ENCODE measurements around the gene SPAG16. TPM values are rescaled to one million over a fixed set of nuclear protein-coding genes. Genes with fewer than 3 reads are reported as not detected.

Gene SPAG16
- total RNA-seq, 1 experiment from 2014 or later: 17.3 TPM

- Histone ChIP-seq H3K79me1 (ENCODE audit: insufficient read depth, low read depth, low read length, poor library complexity, severe bottlenecking) (no peaks in the 10 kb centered on the region), H3K23me2 (ENCODE audit: insufficient read length, low read depth, low read length, poor library complexity, severe bottlenecking) (no peaks in the 10 kb centered on the region), H3K27ac (ENCODE audit: insufficient read length, low read depth, low read length) (no peak overlapping the region), H3K9me3 (ENCODE audit: control insufficient read depth, low read depth, low read length) (no peaks in the 10 kb centered on the region), H4K5ac (ENCODE audit: insufficient read length, low read depth, low read length) (no peak overlapping the region), H3K27me3 (ENCODE audit: insufficient read depth, low read length) (no peaks in the 10 kb centered on the region), H2BK20ac (ENCODE audit: low read depth, low read length, poor library complexity, severe bottlenecking) (no peak overlapping the region), H3K9ac (ENCODE audit: extremely low read depth, insufficient read length, low read length) (no peak overlapping the region), H2BK120ac (ENCODE audit: low read depth, low read length, poor library complexity, severe bottlenecking) (no peak overlapping the region), H3K14ac (ENCODE audit: insufficient read depth, low read length) (no peak overlapping the region), H2BK12ac (ENCODE audit: insufficient read length, low read depth, low read length) (no peak overlapping the region), H3K56ac (ENCODE audit: insufficient read length, low read depth, low read length) (no peak overlapping the region), H3T11ph (ENCODE audit: low read length) (no peak overlapping the region), H2BK5ac (ENCODE audit: insufficient read length, low read length) (no peak overlapping the region), H4K8ac (replicated peaks; ENCODE audit: insufficient read length, low read depth, low read length) (no peak overlapping the region), H3K79me2 (ENCODE audit: insufficient read depth, low read length) (no peaks in the 10 kb centered on the region), H3K4me1 (ENCODE audit: insufficient read depth, low read length) (0 out of 2 replicates have a peak, but pooled peaks cover 3% of the 10 kb centered on the region), H2BK15ac (ENCODE audit: low read depth, low read length) (no peak overlapping the region), H3K4ac (ENCODE audit: low read depth, low read length) (no peak overlapping the region), H2AFZ (ENCODE audit: low read length) (no peak overlapping the region), H4K20me1 (ENCODE audit: control insufficient read depth, insufficient read depth, insufficient read length) (no peaks in the 10 kb centered on the region), H3K23ac (ENCODE audit: insufficient read length, low read depth, low read length) (no peak overlapping the region), H3K4me2 (ENCODE audit: insufficient read depth, insufficient read length, low read length) (no peak overlapping the region), H4K91ac (ENCODE audit: insufficient read length, low read depth, low read length) (no peak overlapping the region), H3K18ac (ENCODE audit: insufficient read length, low read depth, low read length) (no peak overlapping the region), H2AK5ac (ENCODE audit: insufficient read length, low read length) (no peak overlapping the region)
- H3K9me3 Mint-ChIP-seq: no peaks in the 10 kb centered on the region
- DNase-seq: no peak
- H3K4me3 Mint-ChIP-seq: no peak overlapping the region
- peaks cover 23 to 28% of the 10 kb centered on the region in 2 experiments for H3K4me1 Mint-ChIP-seq
- H3K27ac Mint-ChIP-seq: no peak overlapping the region
- H3K27me3 Mint-ChIP-seq (ENCODE audit: low read depth): no peaks in the 10 kb centered on the region
- no peaks in the 10 kb centered on the region for H3K36me3 Mint-ChIP-seq (ENCODE audit: insufficient read depth in 1 of 3, low read depth in 3 of 3)
- WGBS (ENCODE audit: extremely low coverage, insufficient read length, low lambda C conversion rate): no CpG with 5 or more reads among the region's 1 CpG
- TF ChIP-seq, protein P1, sequence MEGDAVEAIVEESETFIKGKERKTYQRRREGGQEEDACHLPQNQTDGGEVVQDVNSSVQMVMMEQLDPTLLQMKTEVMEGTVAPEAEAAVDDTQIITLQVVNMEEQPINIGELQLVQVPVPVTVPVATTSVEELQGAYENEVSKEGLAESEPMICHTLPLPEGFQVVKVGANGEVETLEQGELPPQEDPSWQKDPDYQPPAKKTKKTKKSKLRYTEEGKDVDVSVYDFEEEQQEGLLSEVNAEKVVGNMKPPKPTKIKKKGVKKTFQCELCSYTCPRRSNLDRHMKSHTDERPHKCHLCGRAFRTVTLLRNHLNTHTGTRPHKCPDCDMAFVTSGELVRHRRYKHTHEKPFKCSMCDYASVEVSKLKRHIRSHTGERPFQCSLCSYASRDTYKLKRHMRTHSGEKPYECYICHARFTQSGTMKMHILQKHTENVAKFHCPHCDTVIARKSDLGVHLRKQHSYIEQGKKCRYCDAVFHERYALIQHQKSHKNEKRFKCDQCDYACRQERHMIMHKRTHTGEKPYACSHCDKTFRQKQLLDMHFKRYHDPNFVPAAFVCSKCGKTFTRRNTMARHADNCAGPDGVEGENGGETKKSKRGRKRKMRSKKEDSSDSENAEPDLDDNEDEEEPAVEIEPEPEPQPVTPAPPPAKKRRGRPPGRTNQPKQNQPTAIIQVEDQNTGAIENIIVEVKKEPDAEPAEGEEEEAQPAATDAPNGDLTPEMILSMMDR (conservative IDR thresholded peaks at IDR 0.05): no peak
Observed at GRCh38 chr2:213235741-213236140, 48.5 kb upstream of the SPAG16 start.

All from H9 (cell line).